ENCODE results near the gene ARHGAP18.

The ARHGAP18 gene

DNA sequence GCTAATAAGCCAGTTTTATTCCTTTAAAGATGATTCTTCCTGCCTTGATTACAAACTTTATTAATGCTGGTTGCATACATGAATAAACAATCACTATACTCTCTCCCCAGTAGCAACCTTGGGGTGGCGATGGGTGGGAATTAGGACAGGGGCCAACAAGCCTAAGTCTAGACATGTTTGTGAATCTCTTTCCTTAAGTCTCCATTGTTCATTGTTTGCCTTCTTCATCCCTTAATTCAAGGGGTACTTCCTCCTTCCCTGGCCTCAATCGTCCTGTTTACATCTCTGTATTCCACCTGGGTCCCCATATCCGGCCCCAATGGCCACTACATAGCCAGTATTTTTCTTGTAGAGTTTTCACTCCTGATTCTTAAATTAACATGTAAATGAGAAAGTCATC is 66.0 kb downstream of the ARHGAP18 start:
- DNase-seq (ENCODE audit: low read depth) = no peak

DNA sequence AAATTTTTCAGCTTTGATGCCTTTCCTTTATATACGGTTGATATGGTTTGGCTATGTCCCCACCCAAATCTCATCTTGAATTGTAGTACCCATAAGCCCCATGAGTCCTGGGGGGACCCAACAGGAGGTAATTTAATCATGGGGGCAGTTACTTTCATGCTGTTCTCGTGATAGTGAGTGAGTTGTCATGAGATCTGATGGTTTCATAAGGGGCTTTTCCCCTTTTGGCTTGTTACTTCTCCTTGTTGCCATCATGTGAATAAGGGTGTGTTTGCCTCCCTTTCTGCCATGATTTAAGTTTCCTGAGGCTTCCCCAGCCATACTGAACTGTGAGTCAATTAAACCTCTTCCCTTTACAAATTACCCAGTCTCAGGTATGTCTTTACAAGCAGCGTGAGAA is 66.8 kb downstream of the ARHGAP18 start:
- no peak for DNase-seq (ENCODE audit: low read depth)

DNA sequence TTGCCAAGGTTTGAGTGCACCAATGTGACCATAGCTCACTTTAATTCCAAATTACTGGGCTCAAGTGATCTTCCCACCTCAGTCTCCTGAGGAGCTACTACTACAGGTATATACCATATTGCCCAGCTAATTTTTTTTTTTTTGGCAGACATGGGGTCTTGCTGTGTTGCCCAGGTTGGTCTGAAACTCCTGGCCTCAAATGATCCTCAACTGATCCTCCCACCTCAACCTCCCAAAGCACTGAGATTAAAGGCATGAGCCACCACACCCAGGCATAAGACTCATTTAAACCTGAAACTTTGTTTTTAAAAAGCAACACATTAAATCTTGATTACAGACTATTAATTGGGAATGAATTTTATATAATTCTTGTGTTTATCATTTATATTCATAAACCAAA is 67.7 kb downstream of the ARHGAP18 start:
- DNase-seq (ENCODE audit: low read depth) = no peak

DNA sequence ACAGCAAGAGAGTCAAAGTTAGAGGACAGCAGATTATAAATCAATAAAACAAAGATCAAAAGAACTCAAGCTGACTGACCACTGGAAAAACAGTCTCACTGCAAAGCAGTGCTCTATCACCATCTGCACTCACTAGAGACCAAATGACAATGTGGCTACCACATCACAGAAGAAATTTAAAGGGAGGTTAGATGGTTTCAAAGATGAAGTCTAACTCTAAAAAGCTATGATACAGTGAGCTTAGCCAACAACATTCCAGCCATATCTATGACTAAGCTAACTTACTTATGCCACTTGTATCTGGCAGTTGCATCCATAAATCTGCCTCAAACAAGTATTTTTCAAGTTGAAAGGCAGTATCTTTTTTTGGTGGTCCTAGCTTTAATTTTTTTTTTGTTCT is 68.6 kb downstream of the ARHGAP18 start:
- no peak for DNase-seq (ENCODE audit: low read depth)

DNA sequence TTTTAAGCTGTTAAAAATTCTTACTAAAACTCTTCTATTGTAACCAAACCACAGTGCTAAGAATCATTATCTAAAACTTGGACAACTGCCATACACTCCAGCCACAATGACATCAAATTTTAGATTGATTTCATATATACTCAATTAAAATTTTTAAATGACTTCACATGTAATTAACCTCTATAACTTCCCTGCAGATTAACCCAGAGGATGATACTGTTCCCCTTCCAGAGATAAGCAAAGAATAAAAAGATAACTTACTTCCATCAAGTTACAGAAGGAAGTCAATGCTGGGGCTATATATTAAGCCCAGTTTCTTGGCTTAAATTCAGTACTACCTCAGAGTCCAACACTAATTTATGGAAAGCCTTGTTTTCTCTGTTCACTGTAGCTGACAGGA is 71.3 kb downstream of the ARHGAP18 start:
- no peak for DNase-seq (ENCODE audit: low read depth)

DNA sequence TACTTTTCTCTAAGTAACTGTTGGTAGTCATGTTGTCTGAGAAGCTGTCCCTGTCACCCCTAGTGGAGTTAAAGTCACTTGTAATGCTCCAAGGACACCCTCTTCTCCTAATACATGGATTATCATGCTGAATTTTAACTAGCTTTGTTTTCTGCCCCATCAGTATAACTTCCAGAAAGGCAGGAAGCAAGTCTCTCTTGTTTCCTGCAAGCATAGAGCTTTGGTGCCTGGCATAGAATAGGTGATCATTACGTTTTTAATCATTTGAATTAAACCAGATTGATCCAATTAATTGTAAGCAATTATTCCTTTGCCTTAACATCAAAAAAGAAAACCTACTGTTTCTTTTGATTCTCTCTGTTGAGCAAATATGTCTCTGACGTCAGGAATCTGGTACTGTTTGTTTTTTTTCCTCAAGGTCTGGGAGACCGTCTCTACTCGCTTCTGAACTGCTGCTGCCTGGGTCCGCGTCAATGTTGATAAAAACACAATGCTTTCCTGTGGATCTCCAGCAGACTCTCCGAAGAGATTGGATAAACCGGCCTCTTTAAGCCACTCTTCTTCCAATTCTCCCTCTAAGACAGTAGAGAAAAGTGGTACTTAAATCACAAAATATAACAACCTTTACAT is 71.8 kb downstream of the ARHGAP18 start:
- DNase-seq (ENCODE audit: low read depth) = no peak

DNA sequence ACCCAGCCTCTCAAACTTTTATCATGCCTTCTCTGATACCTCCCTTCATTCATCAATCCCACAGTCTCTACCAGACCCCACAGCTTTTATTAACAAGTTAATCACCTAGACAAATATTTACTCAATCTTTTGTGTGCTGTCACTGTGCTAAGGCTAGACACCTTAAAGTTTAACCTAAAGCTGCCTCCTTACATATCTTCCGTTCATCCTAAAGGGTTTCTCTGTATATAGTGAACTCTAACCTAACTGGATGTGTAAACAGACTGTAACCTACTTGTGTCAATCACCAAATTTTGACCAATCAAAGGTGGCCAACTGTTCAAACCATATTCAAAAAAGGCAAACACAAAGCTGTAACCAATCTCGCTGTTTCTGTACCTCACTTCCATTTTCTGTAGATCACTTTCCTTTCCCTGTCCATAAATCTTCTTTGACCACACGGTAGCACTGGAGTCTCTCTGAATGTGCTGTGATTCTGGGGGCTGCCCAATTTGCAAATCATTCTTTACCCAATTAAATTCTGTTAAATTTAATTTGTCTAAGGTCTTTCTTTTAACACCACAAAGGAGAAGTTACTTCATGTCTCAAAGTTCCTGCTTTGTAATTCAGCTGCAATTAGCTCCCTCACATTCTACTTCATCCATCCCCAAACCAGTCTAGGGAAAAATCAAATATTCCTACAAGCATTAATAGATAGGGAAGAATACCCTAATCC is 72.5 kb downstream of the ARHGAP18 start:
- DNase-seq (ENCODE audit: low read depth) = no peak

DNA sequence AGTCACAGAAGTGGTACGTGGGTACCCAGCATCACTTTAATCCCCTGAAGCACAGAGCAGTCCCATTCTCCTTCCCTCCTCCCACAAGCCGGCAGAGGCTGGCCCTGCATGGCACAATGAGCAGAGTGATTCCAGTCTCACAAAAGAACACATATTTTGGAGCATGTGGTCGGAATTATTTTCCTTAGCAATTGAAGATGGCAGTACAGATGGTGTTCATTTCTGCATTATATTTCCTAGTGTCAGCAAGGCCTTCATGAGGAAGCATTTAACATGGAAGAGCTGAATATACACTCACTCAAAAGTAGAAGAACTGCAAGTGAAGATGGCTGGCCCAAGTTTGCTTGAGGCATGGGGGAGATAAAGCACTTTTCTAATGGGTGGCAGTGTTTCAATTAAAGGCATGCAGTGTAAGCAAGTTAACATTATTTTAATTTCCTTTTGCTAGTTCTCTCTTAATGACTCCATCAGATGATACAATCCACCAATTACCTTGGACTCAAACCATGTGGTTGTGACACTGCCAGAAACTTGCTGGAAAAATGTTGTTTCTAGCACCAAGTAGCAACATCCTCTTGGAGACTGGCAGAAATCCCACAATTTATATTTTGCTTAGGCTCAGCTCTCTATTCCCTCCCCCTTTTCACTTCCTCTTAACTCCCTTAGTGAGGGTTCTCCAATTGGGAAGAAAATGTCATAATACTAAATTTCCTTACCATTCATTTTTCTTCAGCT is 74.4 kb downstream of the ARHGAP18 start:
- no peak for DNase-seq (ENCODE audit: low read depth)

DNA sequence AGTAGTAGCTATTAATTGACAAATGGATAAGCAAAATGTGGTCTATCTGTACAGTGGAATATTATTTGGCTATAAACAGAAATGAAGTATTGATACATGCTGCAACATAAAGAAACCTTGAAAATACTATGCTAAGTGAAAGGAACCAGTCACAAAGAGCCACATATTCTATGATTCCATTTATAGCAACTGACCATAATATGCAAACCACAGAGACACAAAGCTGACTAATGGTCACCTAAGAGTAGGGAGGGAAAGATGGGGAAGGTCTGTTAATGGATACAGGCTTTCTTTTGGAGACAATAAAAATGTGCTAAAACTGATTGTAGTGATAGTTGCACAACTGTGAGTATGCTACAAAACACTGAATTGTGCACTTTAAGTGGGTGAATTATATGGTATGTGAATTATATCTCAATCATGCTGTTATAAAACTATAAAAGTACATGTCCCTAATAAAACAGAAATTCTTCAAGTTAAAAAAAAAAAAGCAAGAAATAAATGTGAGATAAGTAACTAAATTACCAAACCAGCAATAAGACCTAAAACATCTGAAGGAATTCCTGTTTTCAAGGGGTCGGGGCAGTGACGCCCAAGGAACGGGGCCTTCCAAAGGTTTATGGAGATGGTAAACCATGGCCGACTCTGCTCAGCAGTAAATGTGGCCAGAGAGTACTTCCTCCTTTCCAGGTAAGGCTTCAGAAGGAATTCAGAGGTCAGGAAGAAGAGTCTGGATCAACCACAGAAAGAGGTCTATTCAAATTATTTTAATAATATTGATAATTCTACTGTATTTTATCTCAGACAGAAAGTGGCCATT is 75.4 kb downstream of the ARHGAP18 start:
- DNase-seq (ENCODE audit: low read depth) = no peak

DNA sequence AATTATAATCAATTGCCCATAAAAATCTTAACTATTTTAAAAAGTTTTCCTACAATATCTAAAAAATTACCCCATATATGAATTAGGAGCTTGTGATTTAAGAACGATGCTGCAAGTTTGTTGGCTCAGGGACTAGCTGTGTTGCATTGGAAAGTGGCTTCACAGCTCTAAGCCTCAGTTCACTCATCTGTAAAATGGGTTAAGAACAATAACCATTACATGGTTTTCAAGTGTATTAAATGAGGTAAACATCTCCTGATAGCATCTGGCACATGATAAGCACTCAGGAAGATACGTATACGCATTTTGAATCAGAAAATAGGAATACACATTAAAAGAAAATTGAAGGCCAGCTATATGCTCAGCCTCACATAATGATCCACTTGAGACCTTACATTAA is 76.4 kb downstream of the ARHGAP18 start:
- no peak for DNase-seq (ENCODE audit: low read depth)

DNA sequence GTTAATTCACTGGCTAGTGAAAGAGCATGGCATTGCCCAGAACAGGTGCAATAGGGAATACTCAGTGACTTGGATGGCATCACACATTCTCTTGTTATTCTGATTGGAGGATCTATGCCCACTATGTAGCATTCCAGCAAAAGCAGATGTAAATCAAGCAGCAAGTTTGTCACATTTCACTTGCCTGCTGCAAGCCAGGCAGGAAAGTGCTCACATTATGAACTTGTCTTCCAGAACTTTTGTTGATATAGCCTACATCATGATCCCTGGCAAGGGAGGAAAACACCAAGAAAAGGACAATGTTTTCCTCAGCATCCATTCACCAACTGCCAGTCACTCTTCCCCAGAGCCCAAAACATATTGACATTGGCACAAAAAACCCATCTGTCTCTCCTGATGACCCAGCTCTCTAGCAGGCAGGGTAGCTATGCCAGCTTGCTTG is 77.8 kb downstream of the ARHGAP18 start:
- DNase-seq (ENCODE audit: low read depth) = no peak

DNA sequence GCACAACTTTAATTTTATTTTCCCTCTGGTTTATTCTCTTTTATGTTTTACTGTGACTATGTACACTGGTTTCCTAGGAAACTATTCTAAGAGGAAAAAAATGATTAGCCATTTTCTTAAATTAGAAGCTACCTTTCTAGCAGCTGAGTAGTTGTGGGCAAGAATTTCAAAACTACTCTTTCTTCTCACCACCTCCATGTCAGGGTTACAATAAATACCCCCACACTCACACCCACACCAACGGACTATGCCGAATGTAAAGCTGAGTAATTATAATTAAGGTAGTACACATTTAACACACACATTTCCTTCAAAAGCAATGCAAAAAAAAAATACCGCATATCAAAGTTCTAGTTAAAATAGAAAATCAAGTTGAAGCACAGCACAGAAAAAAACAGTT is 78.9 kb downstream of the ARHGAP18 start:
- DNase-seq (ENCODE audit: low read depth) = no peak

DNA sequence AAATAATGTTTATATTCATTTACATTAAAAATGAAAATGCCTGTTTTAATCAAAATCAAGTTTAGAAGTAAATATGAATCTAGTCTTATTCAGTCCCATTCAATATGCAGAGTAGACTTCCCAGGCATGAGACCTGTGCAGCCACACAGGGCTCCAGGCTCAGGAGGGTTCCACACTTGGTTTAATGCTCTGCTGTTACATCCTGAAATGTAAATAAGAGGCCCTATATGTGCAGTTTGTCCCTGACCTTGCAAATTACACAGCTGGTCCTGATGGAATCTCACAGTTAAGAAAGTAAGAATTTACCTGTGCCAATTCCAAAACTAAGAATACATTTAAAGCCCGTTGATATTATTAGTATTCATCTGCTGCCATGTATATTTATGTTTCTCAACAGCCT is 79.4 kb downstream of the ARHGAP18 start:
- no peak for DNase-seq (ENCODE audit: low read depth)

DNA sequence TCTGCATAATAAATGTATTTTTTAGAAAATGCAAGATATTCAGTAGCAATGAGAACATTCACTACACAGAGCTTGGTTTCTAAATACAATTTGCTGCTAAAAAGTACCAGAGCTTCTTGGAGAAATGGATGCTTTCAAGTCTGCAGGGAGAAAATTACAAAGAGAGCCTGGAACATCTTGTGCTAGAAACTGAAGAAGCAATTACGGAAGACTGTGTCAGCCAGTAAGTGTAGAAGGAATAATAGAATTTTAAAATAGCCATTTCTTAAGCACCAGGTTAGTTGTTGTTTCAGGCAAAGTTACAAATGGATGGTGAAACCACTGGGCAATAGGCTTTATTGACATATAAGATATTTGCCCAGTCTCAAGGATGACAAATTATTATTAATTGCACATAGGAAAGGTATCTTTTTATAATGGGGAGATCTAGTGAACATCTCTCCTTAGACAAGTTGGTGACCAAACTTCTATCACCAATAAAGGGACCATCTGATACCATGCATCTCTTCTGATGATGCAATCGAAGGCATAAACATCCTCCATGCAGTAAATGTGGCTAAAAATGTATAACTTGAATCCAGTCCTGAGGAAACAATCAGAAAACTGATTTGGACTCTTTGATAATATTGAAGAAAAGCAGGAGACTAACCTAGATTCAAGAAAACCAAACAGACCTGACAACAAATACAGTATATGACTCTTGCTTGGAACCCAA is 81.7 kb downstream of the ARHGAP18 start:
- DNase-seq (ENCODE audit: low read depth) = no peak

DNA sequence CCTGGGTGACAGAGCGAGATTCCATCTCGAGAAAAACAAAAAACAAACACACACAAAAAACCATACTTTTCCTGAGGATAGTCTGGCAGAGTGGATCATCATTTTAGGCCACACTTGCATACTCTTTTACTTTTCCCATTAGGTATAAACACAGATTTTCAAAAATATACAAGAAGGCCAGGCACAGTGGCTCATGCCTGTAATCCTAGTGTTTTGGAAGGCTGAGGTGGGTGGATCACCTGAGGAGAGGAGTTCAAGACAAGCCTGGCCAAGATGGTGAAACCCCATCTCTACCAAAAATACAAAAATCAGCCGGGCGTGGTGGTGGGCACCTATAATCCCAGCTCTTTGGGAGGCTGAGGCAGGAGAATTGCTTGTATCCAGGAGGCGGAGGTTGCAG is 85.5 kb downstream of the ARHGAP18 start:
- no peak for DNase-seq (ENCODE audit: low read depth)

DNA sequence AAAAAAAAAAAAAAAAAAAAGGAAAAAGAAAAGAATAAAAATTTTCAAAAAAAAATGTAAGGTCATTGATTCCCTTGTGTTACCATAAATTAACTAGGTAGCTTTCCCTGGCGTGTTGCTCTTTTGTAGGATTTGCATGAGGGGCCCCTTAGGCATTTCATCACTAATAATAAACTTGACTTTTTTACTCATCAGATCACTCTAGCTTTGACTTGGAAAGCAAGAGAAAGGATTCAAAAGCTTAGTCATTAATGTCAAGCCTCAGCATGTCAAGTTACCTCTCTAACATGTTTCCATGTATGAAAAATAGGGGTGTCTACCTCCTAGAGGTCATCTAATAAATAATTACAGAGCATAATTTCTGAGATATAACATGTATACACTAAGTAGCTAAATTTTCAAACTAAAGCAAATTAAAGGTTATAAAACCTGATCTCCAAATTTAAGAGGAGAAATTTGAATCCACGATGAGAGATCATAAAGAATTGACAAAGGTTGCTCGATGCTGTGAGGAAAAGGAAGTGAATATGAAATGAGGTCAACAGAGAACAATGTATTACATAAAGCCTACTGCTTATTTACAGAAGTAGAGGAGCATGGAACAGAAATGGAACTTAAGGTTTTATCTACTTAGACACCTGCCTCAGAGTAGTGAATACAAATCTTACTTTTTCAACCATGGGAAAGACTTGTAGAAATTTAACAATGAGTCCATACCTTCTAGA is 86.8 kb downstream of the ARHGAP18 start:
- DNase-seq (ENCODE audit: low read depth) = no peak

DNA sequence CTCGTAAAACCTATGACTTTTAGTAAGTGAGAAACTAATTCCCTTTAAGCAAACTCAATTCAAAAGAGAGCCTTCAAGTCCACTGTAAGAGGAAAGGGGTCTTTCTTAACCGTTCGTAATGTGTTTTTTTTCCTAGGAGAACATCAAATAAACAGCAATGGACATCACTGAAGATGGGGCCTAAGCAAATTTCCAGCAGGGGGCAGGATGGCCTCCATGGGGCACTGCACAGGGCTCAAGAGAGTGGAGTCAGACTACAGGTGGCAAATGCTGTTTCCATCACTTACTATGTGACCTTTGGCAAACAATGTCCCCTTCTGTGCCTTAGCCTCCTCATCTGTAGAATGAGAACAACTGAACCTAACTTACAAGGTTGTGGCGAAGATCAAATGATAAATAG is 88.7 kb downstream of the ARHGAP18 start:
- no peak for DNase-seq (ENCODE audit: low read depth)

DNA sequence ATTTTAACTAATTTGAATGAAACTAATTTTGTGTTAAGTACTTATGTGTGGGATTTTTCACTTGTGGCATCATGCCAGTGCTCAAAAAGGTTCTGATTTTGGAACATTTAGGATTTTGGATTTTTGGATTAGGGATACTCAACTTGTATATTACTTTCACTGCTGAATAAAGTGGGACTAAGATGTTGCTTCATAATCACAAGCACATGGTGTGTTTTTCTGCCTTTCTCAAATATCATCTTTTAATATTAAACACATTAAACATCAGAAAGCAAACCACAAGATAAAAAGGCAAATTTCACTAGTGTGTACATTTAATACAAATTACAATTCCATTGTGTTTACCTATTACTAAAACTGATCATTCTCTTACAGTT is 89.8 kb downstream of the ARHGAP18 start:
- no peak for DNase-seq (ENCODE audit: low read depth)

DNA sequence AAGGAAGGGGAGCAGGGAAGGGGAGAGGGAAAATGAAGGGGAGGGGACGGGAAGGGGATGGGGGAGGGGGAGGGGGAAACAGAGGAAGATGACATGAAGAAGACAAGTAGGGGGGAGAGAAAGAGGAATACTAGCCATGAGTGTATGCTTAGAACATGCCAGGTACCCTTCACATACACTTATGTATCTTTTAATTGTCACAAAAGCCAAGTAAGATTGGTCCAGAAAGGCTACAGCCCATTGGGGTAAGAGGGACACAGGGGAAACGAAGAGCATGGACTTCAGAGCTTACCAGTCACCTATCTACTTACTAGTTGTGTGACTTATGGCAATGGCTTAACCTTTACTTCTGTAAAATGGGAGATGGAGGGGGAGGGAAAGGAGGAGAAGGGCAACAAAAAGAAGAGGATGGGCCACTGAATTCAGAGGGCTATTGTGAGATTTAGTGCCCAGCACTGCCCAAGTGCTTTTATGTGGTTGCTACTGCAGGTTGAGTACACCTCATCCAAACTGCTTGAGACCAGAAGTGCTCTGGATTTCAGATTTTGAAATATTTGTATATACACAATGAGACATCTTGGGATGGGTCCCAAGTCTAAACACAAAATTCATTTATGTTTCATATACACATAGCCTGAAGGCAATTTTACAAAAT is 90.3 kb downstream of the ARHGAP18 start:
- no peak for DNase-seq (ENCODE audit: low read depth)

DNA sequence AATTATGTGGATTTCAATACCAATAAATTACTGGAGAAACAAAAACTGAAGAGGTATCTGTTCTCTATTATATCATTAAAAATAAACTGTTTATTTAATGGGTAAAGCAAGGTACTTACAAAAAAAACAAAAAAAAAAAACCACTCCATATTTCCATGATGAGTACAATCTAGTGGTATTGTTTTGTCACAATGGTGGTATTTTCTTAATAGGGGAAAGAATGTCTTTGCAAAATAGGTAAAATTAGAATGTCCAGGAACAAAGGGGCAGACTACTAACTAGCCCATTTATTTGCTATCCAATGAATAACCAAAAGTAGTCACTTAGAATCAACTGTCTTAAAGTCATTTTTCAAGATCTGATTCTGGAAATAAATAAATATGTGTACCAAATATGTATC is 92.0 kb downstream of the ARHGAP18 start:
- DNase-seq (ENCODE audit: low read depth) = no peak

DNA sequence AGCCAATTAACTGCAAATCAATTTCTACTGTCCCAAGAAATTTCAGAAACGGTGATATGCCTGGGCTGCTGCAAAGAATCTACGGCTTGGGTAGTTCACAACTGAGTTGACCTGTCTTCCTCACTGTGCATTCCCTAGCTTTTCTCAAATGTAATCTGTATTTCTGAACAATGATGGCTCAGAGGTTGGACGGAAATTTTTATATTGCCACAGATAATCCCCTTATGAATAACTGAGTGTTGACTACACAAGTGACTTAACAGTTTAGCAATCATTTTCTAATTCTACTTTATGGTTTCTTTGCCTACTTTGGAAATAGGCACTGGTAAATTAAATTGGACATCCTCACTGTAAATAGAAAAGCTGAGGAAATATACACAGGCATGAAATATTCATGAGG is 94.5 kb downstream of the ARHGAP18 start:
- no peak for DNase-seq (ENCODE audit: low read depth)
